B cell (primary cell): ENCODE results near the gene CCIN. TPM values are rescaled to one million over a fixed set of nuclear protein-coding genes. Genes with fewer than 3 reads are reported as not detected.

Source experiments
- ATAC-seq: fragments of 200-7000 bp; cut with Tn5 transposase; one replicate; pipeline ENCODE4 v1.10.0; 2021; ENCODE audit warnings: low read depth, mild to moderate bottlenecking, moderate number of reproducible peaks, moderate library complexity
- CTCF ChIA-PET: fragments of 350-600 bp; sonication (Branson Sonifier 250); formaldehyde crosslinking; loops from one replicate; lab custom pipeline; 2021; ENCODE audit warnings: antibody characterized with exemption, inconsistent platforms; lab: Charles Lee
- POLR2A ChIA-PET: fragments of 350-600 bp; sonication (Branson Sonifier 250); formaldehyde crosslinking; loops from one replicate; lab custom pipeline; 2021; ENCODE audit warnings: antibody characterized with exemption; lab: Charles Lee
- DNase-seq: peaks from one replicate; pipeline ENCODE4 v3.0.0; 2013
- H2AFZ ChIP-seq: 2 replicates; pipeline ENCODE4 v1.6.1; 2012; ENCODE audit warnings: mild to moderate bottlenecking, low read depth, low read length; ENCODE audit not compliant: insufficient read depth, poor library complexity, severe bottlenecking
- H3K27ac ChIP-seq, 2 donors: 1 replicate in 1 of 2; 2 replicates in 1 of 2; pipeline ENCODE4 v1.5.1; 2012 to 2013; ENCODE audit warnings: low read length in 2 of 2, mild to moderate bottlenecking in 2 of 2, moderate library complexity in 1 of 2
- H3K27me3 ChIP-seq, 4 experiments: fragments of 200-600 bp in 1 of 4; sonication (generic) in 1 of 4; replicated peaks in 1 of 4; 1 replicate in 2 of 4; 2 replicates in 2 of 4; pipeline versions ENCODE4 v1.6.1 to v1.7.0; 2013 to 2016; ENCODE audit warnings: low read length in 3 of 4, mild to moderate bottlenecking in 2 of 4, mixed read lengths in 1 of 4, moderate library complexity in 1 of 4; ENCODE audit not compliant: insufficient read depth in 4 of 4, control insufficient read depth in 3 of 4; ENCODE audit errors: control extremely low read depth in 1 of 4
- H3K36me3 ChIP-seq, 2 experiments: replicated peaks in 1 of 2; 1 replicate in 1 of 2; 2 replicates in 1 of 2; pipeline versions ENCODE4 v1.6.1 to v1.7.1; 2013; ENCODE audit warnings: low read length in 1 of 2; ENCODE audit not compliant: insufficient read depth in 2 of 2, control insufficient read depth in 1 of 2; ENCODE audit errors: control extremely low read depth in 1 of 2, extremely low read depth in 1 of 2
- H3K4me1 ChIP-seq, 2 donors: fragments of 200-600 bp in 1 of 2; sonication (generic) in 1 of 2; 1 replicate in 1 of 2; 2 replicates in 1 of 2; pipeline versions ENCODE4 v1.5.1 to v1.6.1; 2013 to 2017; ENCODE audit warnings: low read length in 2 of 2; ENCODE audit not compliant: control insufficient read depth in 2 of 2, insufficient read depth in 2 of 2
- H3K4me2 ChIP-seq: replicated peaks from 2 replicates; pipeline ENCODE3; 2012; ENCODE audit warnings: mild to moderate bottlenecking, low read depth, low read length; ENCODE audit not compliant: poor library complexity, severe bottlenecking
- H3K4me3 ChIP-seq, 5 experiments: fragments of 200-600 bp in 1 of 5; sonication (generic) in 1 of 5; 1 replicate in 3 of 5; 2 replicates in 2 of 5; pipeline versions ENCODE4 v1.5.1 to v1.7.0; 2011 to 2016; ENCODE audit warnings: low read length in 4 of 5, mild to moderate bottlenecking in 4 of 5, low read depth in 2 of 5, control low read depth in 1 of 5, moderate library complexity in 1 of 5; ENCODE audit not compliant: insufficient read depth in 1 of 5; ENCODE audit errors: control extremely low read depth in 1 of 5, extremely low read depth in 1 of 5
- H3K79me2 ChIP-seq: fragments of 200-600 bp; sonication (generic); one replicate; pipeline ENCODE4 v1.6.0; 2016; ENCODE audit warnings: low read length; ENCODE audit not compliant: control insufficient read depth, insufficient read depth
- H3K9ac ChIP-seq: fragments of 200-600 bp; sonication (generic); 2 replicates; pipeline ENCODE4 v1.6.1; 2017; ENCODE audit warnings: mild to moderate bottlenecking, low read length, moderate library complexity
- H3K9me3 ChIP-seq, 3 donors: one replicate each; pipeline versions ENCODE4 v1.6.1 to v1.7.1; 2013; ENCODE audit warnings: low read length in 2 of 3; ENCODE audit not compliant: control insufficient read depth in 2 of 3, insufficient read depth in 1 of 3; ENCODE audit errors: control extremely low read depth in 1 of 3
- H4K20me1 ChIP-seq: 2 replicates; pipeline ENCODE4 v1.6.0; 2012; ENCODE audit warnings: mild to moderate bottlenecking, low read length; ENCODE audit not compliant: insufficient read depth, control insufficient read depth, poor library complexity, severe bottlenecking
- H3K27ac Mint-ChIP-seq: one replicate; pipeline ENCODE4 v1.8.0; 2021; ENCODE audit warnings: mixed read lengths
- H3K27me3 Mint-ChIP-seq: one replicate; pipeline ENCODE4 v1.8.0; 2021; ENCODE audit warnings: mixed read lengths
- H3K4me1 Mint-ChIP-seq: one replicate; pipeline ENCODE4 v1.8.0; 2021; ENCODE audit warnings: mixed read lengths
- H3K4me3 Mint-ChIP-seq: one replicate; pipeline ENCODE4 v1.8.0; 2021; ENCODE audit warnings: mixed read lengths
- H3K9me3 Mint-ChIP-seq: one replicate; pipeline ENCODE4 v1.8.0; 2022; ENCODE audit warnings: mixed read lengths; ENCODE audit not compliant: insufficient read depth
- CTCF ChIP-seq: fragments of 200-600 bp; IDR thresholded peaks from one replicate; pipeline ENCODE4 v1.8.0; 2022; ENCODE audit warnings: antibody characterized with exemption, mild to moderate bottlenecking
- EZH2 ChIP-seq: IDR thresholded peaks from 2 replicates; pipeline ENCODE4 v1.6.1; 2012; ENCODE audit warnings: borderline replicate concordance, low read depth, mild to moderate bottlenecking, moderate library complexity, low read length; ENCODE audit not compliant: insufficient read depth, poor library complexity, severe bottlenecking
- WGBS: methylation state at CpG from one replicate; pipeline ENCODE4 v1.1.5; 2013; ENCODE audit warnings: missing lambda C conversion rate; ENCODE audit not compliant: insufficient coverage; 5-methylcytosine and 5-hydroxymethylcytosine counted together
- intact Hi-C: fragments of 100-400 bp; cut with micrococcal nuclease; formaldehyde crosslinking; loops from one replicate; pipeline ENCODE4 v1.10.0; 2022
- polyA plus RNA-seq: library from polyadenylated mRNA; depleted of rRNA; stranded (reverse); fragments of >200 nt; gene quantifications from 2 replicates; pipeline ENCODE4 v1.2.3, GENCODE V29; 2012
- total RNA-seq, 2 donors: library from RNA; stranded (reverse); fragments of 120-200 nt in 1 of 2; gene quantifications; 1 replicate in 1 of 2; 2 replicates in 1 of 2; pipeline versions ENCODE4 v1.2.3 to v1.2.4, GENCODE V29; 2013 to 2022

Gene CCIN
- total and polyA plus RNA-seq, 2 donors (not counting 1 experiment from before 2014, with no cell fraction given), result 0.15 TPM; not detected in 1

- DNase-seq (no peak), ATAC-seq (no peak)
- no peak overlapping the region for H2AFZ ChIP-seq
- no peaks in the 10 kb centered on the region for H4K20me1 ChIP-seq
- POLR2A ChIA-PET, result no interaction called here
- H3K9me3 Mint-ChIP-seq, result no peaks in the 10 kb centered on the region
- 94% methylated on average over 16 of the region's 17 CpGs for WGBS
- H3K36me3 ChIP-seq, result no peaks in the 10 kb centered on the region
- no peak overlapping the region for H3K4me2 ChIP-seq
- peaks cover 0 to 10% of the 10 kb centered on the region in 2 donors for H3K4me1 ChIP-seq
- CTCF ChIA-PET, result interaction anchor here (0.8 to 8.2 kb wide), 5 partner anchors 7 to 139 kb away, joined by 3 to 435 read pairs (median 4); no protein-coding TSS in a partner anchor
- H3K79me2 ChIP-seq, result no peaks in the 10 kb centered on the region
- H3K4me1 Mint-ChIP-seq, result peaks cover 3% of the 10 kb centered on the region
- H3K4me3 ChIP-seq, result no peak overlapping the region
- H3K27ac Mint-ChIP-seq, result peak overlapping the region; percentile 32
- H3K27ac ChIP-seq, result no peak overlapping the region
- no peak overlapping the region for H3K9ac ChIP-seq
- H3K27me3 Mint-ChIP-seq, result no peaks in the 10 kb centered on the region
- TF ChIP-seq CTCF, result no peak
- TF ChIP-seq EZH2, result no peak
- no peak overlapping the region for H3K4me3 Mint-ChIP-seq
- no peaks in the 10 kb centered on the region for H3K9me3 ChIP-seq
- H3K27me3 ChIP-seq, result no peaks in the 10 kb centered on the region
- intact Hi-C loops, result loop anchor here (10.0 kb wide), 1 partner anchor 127 kb away; the partner anchor contains the start of gene RECK
Observed at GRCh38 chr9:36162211-36162738, 6.9 kb upstream of the CCIN start.

GRCh38 chr9:36163049-36163785 is 6.0 kb upstream of the CCIN start:
- Histone ChIP-seq H3K4me1 (peaks cover 0 to 10% of the 10 kb centered on the region in 2 donors), H3K79me2 (no peaks in the 10 kb centered on the region), H3K27me3 (no peaks in the 10 kb centered on the region), H3K9ac (no peak overlapping the region), H3K36me3 (no peaks in the 10 kb centered on the region), H3K9me3 (no peaks in the 10 kb centered on the region), H3K4me3 (no peak overlapping the region), H4K20me1 (no peaks in the 10 kb centered on the region), H3K27ac (no peak overlapping the region), H2AFZ (no peak overlapping the region), H3K4me2 (no peak overlapping the region)
- Mint-ChIP-seq H3K4me3 (no peak overlapping the region), H3K4me1 (peaks cover 3% of the 10 kb centered on the region), H3K27me3 (no peaks in the 10 kb centered on the region), H3K27ac (no peak overlapping the region), H3K9me3 (no peaks in the 10 kb centered on the region)
- ChIA-PET CTCF (interaction anchor here (0.8 to 8.2 kb wide), 9 partner anchors 8 to 140 kb away, joined by 4 to 435 read pairs (median 33); partner anchors contain the start of genes CLTA and GLIPR2), POLR2A (no interaction called here)
- WGBS, result 98% methylated on average over 5 of the region's 9 CpGs
- ATAC-seq (no peak), DNase-seq (no peak)
- no peak for TF ChIP-seq EZH2
- no peak for TF ChIP-seq CTCF
- intact Hi-C loops, result loop anchor here (10.0 kb wide), 1 partner anchor 128 kb away; the partner anchor contains the start of gene RECK
